Stomach (tissue), 4 donors: Measurements from ENCODE around the gene UGT2B11.

Experiments
- CTCF ChIP-seq, 7 experiments: fragments of 450-650 bp in 4 of 7; fragments of 200-600 bp in 3 of 7; sonication (generic) in 3 of 7; IDR thresholded peaks; one replicate each; pipeline ENCODE4 v1.5.1; 2016 to 2019; ENCODE audit warnings: antibody characterized with exemption in 7 of 7, control low read depth in 2 of 7, mild to moderate bottlenecking in 1 of 7
- POLR2A ChIP-seq, 4 donors: fragments of 450-650 bp; IDR thresholded peaks; one replicate each; pipeline ENCODE4 v1.6.1; 2016; ENCODE audit warnings: antibody characterized with exemption in 4 of 4, control low read depth in 2 of 4, mild to moderate bottlenecking in 1 of 4, moderate library complexity in 1 of 4
- POLR2AphosphoS5 ChIP-seq, 3 donors: sonication (generic); formaldehyde crosslinking; IDR thresholded peaks; one replicate each; pipeline ENCODE4 v1.6.1; 2016; ENCODE audit warnings: antibody characterized with exemption in 3 of 3

GRCh38 chr4:69239092-69239491 is 24.5 kb upstream of the UGT2B11 start:
- TF ChIP-seq CTCF (IDR thresholded peaks at IDR 0.05) (no peak), POLR2AphosphoS5 (IDR thresholded peaks at IDR 0.05) (no peak), POLR2A (IDR thresholded peaks at IDR 0.05) (no peak)
